Endothelial cell of umbilical vein (primary cell): ENCODE measurements around the gene APOB. TPM values are rescaled to one million over a fixed set of nuclear protein-coding genes. Genes with fewer than 3 reads are reported as not detected.

Experiments used
- BruUV-seq: library from RNA; stranded (reverse); fragments of 400-500 nt; replicated peaks from 2 replicates; lab custom pipeline; 2021; lab: Mats Ljungman, UMichigan
- CTCF ChIA-PET: fragments of 300-600, 350-600 bp; sonication (Branson Sonifier 250); formaldehyde crosslinking; loops from one replicate; lab custom pipeline; 2021; ENCODE audit warnings: antibody characterized with exemption, inconsistent platforms; lab: Charles Lee
- POLR2A ChIA-PET: fragments of 300-600, 350-600 bp; sonication (Branson Sonifier 250); formaldehyde crosslinking; loops from one replicate; lab custom pipeline; 2021; ENCODE audit warnings: antibody characterized with exemption, inconsistent platforms; lab: Charles Lee
- DNase-seq: peaks from one replicate; pipeline ENCODE4 v3.0.0-alpha.2; 2011; ENCODE audit warnings: low read depth, low spot score
- FAIRE-seq: peaks from 2 replicates; lab custom pipeline; 2011; peaks lifted over from hg19 to GRCh38; lab: Jason Lieb, UNC
- H2AFZ ChIP-seq: 2 replicates; pipeline ENCODE4 v1.6.0; 2012; ENCODE audit warnings: low read depth, low read length, control low read depth, inconsistent platforms
- H3K27ac ChIP-seq: 2 replicates; pipeline ENCODE4 v1.5.1; 2011; ENCODE audit warnings: low read depth, mild to moderate bottlenecking, control low read depth, low read length, moderate library complexity; ENCODE audit not compliant: insufficient read depth
- H3K27me3 ChIP-seq, 2 experiments: 2 replicates each; pipeline versions ENCODE4 v1.6.0 to v1.6.1; 2011; ENCODE audit warnings: low read length in 2 of 2, mixed read lengths in 1 of 2; ENCODE audit not compliant: control insufficient read depth in 2 of 2, insufficient read depth in 2 of 2
- H3K36me3 ChIP-seq, 2 experiments: 2 replicates in 1 of 2; 3 replicates in 1 of 2; pipeline ENCODE4 v1.5.1; 2011; ENCODE audit warnings: low read length in 2 of 2, mild to moderate bottlenecking in 1 of 2, moderate library complexity in 1 of 2; ENCODE audit not compliant: control insufficient read depth in 2 of 2, insufficient read depth in 2 of 2; ENCODE audit errors: extremely low read depth in 1 of 2
- H3K4me1 ChIP-seq: 3 replicates; pipeline ENCODE4 v1.5.1; 2011; ENCODE audit warnings: mild to moderate bottlenecking, low read length; ENCODE audit not compliant: control insufficient read depth, insufficient read depth; ENCODE audit errors: extremely low read depth
- H3K4me2 ChIP-seq: 2 replicates; pipeline ENCODE4 v1.6.1; 2011; ENCODE audit warnings: low read length, control low read depth, mixed read lengths; ENCODE audit not compliant: insufficient read depth
- H3K4me3 ChIP-seq, 3 experiments: fragments of 200-600 bp in 1 of 3; sonication (generic), shearing (Covaris generic) in 1 of 3; replicated peaks in 1 of 3; 2 replicates each; pipeline ENCODE4 v1.5.1; 2011 to 2016; ENCODE audit warnings: control low read depth in 3 of 3, low read length in 3 of 3, mild to moderate bottlenecking in 2 of 3, inconsistent platforms in 1 of 3, low read depth in 1 of 3, moderate library complexity in 1 of 3; ENCODE audit not compliant: insufficient read depth in 1 of 3
- H3K79me2 ChIP-seq: 2 replicates; pipeline ENCODE4 v1.6.0; 2012; ENCODE audit warnings: low read length, inconsistent platforms; ENCODE audit not compliant: control insufficient read depth, insufficient read depth
- H3K9ac ChIP-seq: replicated peaks from 2 replicates; pipeline ENCODE3; 2011; ENCODE audit warnings: low read length, control low read depth; ENCODE audit not compliant: insufficient read depth; ENCODE audit errors: extremely low read depth
- H3K9me1 ChIP-seq: replicated peaks from 3 replicates; pipeline ENCODE4 v1.6.0; 2011; ENCODE audit warnings: mild to moderate bottlenecking, low read length; ENCODE audit not compliant: control insufficient read depth, insufficient read depth; ENCODE audit errors: extremely low read depth
- H3K9me3 ChIP-seq: replicated peaks from 2 replicates; pipeline ENCODE4 v1.5.1; 2012; ENCODE audit warnings: low read length, inconsistent platforms; ENCODE audit not compliant: control insufficient read depth, insufficient read depth
- H4K20me1 ChIP-seq: replicated peaks from 2 replicates; pipeline ENCODE3; 2011; ENCODE audit warnings: mild to moderate bottlenecking, low read length; ENCODE audit not compliant: control insufficient read depth, insufficient read depth; ENCODE audit errors: extremely low read depth
- CTCF ChIP-seq, 2 donors: IDR thresholded peaks; 1 replicate in 1 of 2; 2 replicates in 1 of 2; pipeline ENCODE4 v1.5.1; 2011; ENCODE audit warnings: low read length in 2 of 2, mild to moderate bottlenecking in 2 of 2, moderate library complexity in 2 of 2, control low read depth in 1 of 2, inconsistent platforms in 1 of 2, low read depth in 1 of 2; ENCODE audit not compliant: insufficient read depth in 1 of 2; ENCODE audit errors: extremely low read depth in 1 of 2
- EZH2 ChIP-seq: IDR thresholded peaks from 2 replicates; pipeline ENCODE4 v1.6.1; 2012; ENCODE audit warnings: borderline replicate concordance, low read depth, mild to moderate bottlenecking, moderate library complexity, low read length, inconsistent platforms; ENCODE audit not compliant: severe bottlenecking
- FOS ChIP-seq: IDR thresholded peaks from 2 replicates; pipeline ENCODE4 v1.6.1; 2011; ENCODE audit warnings: mild to moderate bottlenecking, low read length, moderate library complexity, borderline replicate concordance; ENCODE audit not compliant: insufficient read depth
- GATA2 ChIP-seq: IDR thresholded peaks from 2 replicates; pipeline ENCODE4 v1.7.0; 2011; ENCODE audit warnings: low read depth, mild to moderate bottlenecking, moderate library complexity, mixed read lengths, low read length; ENCODE audit not compliant: insufficient read length, insufficient read depth
- JUN ChIP-seq: IDR thresholded peaks from 2 replicates; pipeline ENCODE4 v1.6.1; 2011; ENCODE audit warnings: borderline replicate concordance, low read depth; ENCODE audit not compliant: insufficient read length, insufficient read depth
- MAX ChIP-seq: IDR thresholded peaks from 2 replicates; pipeline ENCODE4 v1.6.1; 2011; ENCODE audit not compliant: insufficient read depth, insufficient read length
- MYC ChIP-seq: IDR thresholded peaks from one replicate; pipeline ENCODE4 v1.6.1; 2011; ENCODE audit warnings: mild to moderate bottlenecking, low read depth, low read length
- POLR2A ChIP-seq: IDR thresholded peaks from 2 replicates; pipeline ENCODE4 v1.6.1; 2012; ENCODE audit warnings: low read depth, mild to moderate bottlenecking, control low read depth, low read length
- POLR2AphosphoS5 ChIP-seq: IDR thresholded peaks from 2 replicates; pipeline ENCODE4 v1.6.1; 2012; ENCODE audit warnings: low read depth, mild to moderate bottlenecking, control low read depth, low read length, moderate library complexity; ENCODE audit not compliant: insufficient read depth
- dilution Hi-C: fragments of 300-500 bp; cut with MboI; formaldehyde crosslinking; loops from one replicate; pipeline ENCODE4 v1.15.0; 2019; ENCODE audit warnings: low sequenced_read_pairs; ENCODE audit not compliant: extremely low pct_ligation_motif_present
- intact Hi-C: fragments of 100-400 bp; cut with micrococcal nuclease; formaldehyde crosslinking; loops from one replicate; pipeline ENCODE4 v1.10.0; 2022
- polyA plus RNA-seq, 4 experiments: library from polyadenylated mRNA; depleted of rRNA in 3 of 4; stranded (reverse) in 3 of 4; unstranded in 1 of 4; fragments of >200 nt; gene quantifications; 2 replicates each; pipeline versions ENCODE4 v1.2.1 to v1.2.3, GENCODE V29; 2011 to 2012; ENCODE audit warnings: missing spikeins in 1 of 4
- total RNA-seq: library from RNA; stranded (reverse); gene quantifications from 2 replicates; pipeline ENCODE4 v1.2.3, GENCODE V29; 2021

The APOB gene
- total and polyA plus RNA-seq, 2 donors (not counting 3 experiments of a cell fraction or from before 2014, with no cell fraction given) = 0.07 to 0.09 TPM

GRCh38 chr2:20955277-20956026 lies 88.4 kb downstream of the APOB start:
- Histone ChIP-seq H3K9me3 (no peaks in the 10 kb centered on the region), H2AFZ (no peak overlapping the region), H3K79me2 (no peaks in the 10 kb centered on the region), H3K9me1 (no peaks in the 10 kb centered on the region), H3K27ac (no peak overlapping the region), H3K27me3 (no peaks in the 10 kb centered on the region), H3K4me3 (no peak overlapping the region), H3K4me2 (no peak overlapping the region), H3K9ac (no peak overlapping the region), H4K20me1 (no peaks in the 10 kb centered on the region), H3K36me3 (no peaks in the 10 kb centered on the region), H3K4me1 (no peaks in the 10 kb centered on the region)
- no peak for DNase-seq
- dilution Hi-C loops (no loop called here), intact Hi-C loops (no loop called here)
- no peak for TF ChIP-seq MYC
- no peak for TF ChIP-seq FOS
- TF ChIP-seq MAX = no peak
- TF ChIP-seq POLR2AphosphoS5 = no peak
- TF ChIP-seq EZH2 = no peak
- TF ChIP-seq GATA2 = no peak
- no peak for TF ChIP-seq CTCF (IDR thresholded peaks at IDR 0.05; ENCODE audit: extremely low read depth in 1 of 2, insufficient read depth in 1 of 2, low read depth in 1 of 2, low read length in 2 of 2)
- TF ChIP-seq JUN = no peak
- TF ChIP-seq POLR2A = no peak
- ChIA-PET POLR2A (no interaction called here), CTCF (interaction anchor here (12.4 kb wide), 1 partner anchor 293 kb away, joined by 531 read pairs; no protein-coding TSS in a partner anchor)
- no TSS peak for BruUV-seq
- FAIRE-seq = no peak
